GM11168 (cell line): ENCODE measurements around the gene PRSS16.

Source experiments
- in situ Hi-C: fragments of 300-500 bp; cut with MboI; formaldehyde crosslinking; loops from one replicate; pipeline ENCODE4 v1.12.0; 2022; ENCODE audit warnings: low sequenced_read_pairs; ENCODE audit not compliant: unreplicated experiment

PRSS16 gene

DNA sequence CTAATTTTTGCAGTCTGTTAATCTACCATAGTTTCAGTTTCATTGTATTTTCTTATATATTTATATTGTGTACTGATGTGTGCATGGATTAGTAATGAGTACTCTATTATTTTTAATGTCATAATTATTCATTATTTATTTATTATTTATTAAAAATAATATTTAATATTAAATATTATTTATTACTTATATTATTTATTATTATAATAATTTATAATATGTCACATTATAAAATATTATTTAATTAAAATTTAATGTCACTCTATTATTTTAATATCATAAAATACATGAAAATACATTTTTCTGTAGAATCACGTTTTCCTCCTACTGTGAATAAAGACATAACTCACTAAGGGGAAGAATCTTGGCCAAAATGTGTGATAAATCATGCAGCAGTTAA, 34.1 kb downstream of the PRSS16 start:
- in situ Hi-C loops, result no loop called here

DNA sequence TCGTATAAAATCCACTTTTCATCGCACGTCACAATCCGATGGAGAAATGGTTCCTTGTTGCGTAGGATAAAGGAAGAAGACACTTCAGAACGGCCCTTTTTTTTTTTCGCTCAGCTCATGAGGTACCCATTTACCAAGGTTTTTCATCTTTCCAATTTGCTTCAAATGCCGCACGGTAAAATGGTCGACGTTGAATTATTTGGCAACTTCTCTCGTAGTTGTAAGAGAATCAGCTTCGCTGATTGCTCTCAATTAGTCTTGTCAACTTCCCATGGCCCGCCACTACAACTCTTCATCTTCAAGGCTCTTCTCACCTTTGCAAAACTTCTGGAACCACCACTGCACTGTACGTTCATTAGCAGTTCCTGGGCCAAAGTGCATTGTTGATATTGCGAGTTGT, 35.8 kb downstream of the PRSS16 start:
- in situ Hi-C loops, result no loop called here

DNA sequence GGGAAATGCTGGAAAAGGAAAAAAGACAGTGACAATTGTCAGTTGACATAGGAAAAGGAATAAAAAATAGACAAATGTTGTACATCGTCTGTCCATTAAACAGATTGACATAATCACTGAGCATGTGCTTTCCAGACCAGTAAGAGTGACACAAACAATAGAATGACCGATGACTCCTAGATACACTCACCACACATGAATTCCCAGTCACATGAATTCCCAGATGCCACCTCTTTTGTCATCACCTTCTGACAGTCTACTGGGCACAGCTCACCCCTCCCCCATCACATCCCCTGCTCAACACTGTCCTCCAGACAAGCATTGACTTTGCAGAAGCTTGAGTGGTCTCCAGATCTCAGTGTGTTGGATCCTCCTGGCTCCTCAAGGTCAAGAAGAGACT, 38.6 kb downstream of the PRSS16 start:
- in situ Hi-C loops, result no loop called here

DNA sequence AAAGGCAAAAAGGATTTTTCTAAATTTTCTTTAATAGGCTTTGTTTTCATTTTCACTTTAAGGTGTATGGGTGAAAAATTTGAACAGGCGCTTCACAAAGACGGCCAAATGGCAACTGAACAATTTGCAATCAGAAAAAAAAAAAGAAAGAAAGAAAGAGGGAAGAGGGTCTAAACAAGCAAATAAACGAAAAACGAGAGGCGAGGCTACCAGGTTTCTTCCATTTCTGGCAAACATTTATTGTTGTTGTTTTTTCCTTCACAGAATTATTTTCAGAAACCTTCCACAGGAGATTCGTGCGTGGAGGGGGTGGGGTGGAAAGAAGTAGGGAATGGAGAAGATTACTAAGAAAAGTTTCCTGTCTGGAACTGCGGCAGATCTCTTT, 40.2 kb downstream of the PRSS16 start:
- in situ Hi-C loops, result no loop called here

GRCh38 chr6:27288136-27289044, 40.9 kb downstream of the PRSS16 start:
- in situ Hi-C loops, result no loop called here

GRCh38 chr6:27290065-27290849, 42.8 kb downstream of the PRSS16 start:
- in situ Hi-C loops, result no loop called here

DNA sequence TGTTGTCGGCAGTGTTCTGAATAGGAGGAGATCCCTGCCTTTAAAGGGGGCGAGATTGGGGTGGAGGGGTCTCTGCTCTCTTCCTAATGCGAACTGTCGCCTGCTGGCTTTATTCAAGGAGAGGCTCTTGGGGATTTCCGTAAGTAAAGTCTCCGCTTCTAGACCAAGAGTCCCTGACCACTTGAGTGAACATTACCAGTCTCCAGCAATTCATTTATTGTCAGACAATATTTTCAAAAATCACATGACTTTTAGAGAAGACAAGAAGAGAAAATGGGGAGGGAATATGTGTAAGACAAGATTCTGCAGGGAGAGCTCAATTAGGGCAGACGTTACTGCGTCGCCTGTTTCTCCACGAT, 43.3 kb downstream of the PRSS16 start:
- in situ Hi-C loops, result no loop called here

GRCh38 chr6:27293436-27294098, 46.1 kb downstream of the PRSS16 start:
- in situ Hi-C loops, result no loop called here

DNA sequence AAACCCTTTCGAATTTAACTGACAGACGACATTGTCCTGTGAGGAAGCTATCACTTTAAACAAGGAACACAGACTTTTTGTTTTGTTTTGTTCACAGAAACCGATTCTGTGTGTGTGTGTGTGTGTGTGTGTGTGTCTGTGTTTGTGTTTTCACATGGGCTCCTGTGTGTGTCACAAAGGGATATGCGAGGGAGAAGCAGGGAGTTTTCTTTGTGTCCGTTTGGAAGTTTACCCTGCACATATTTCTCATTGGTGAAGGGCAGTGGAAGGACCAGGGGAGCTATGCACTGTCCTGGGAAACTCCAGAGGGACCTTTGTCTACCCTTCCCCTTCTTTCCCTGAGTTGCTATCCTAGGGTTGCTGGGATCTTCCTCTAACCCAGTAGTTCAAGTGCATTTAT, 46.9 kb downstream of the PRSS16 start:
- in situ Hi-C loops, result no loop called here

- in situ Hi-C loops, result no loop called here
Observed at GRCh38 chr6:27295301-27296079, 48.0 kb downstream of the PRSS16 start.

- in situ Hi-C loops, result no loop called here
Observed at GRCh38 chr6:27296106-27296783, 48.7 kb downstream of the PRSS16 start.

DNA sequence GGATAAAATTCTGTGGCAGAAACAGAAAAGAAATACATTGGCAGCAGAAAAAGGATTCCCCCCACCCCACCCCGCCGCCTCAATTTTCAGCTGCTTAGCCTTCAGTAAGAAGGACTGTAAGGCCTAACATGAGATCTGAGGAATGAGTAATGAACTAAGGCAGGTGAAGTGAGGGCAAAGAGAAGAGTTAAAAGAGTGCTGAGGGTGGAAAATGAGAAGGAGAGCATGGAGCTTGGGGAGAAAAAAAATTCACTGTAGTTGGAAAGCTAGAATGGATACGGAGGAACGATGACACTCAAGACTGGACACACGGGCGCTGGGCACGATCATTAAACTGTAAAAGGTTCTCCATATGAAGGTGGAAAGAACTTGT, 50.0 kb downstream of the PRSS16 start:
- in situ Hi-C loops, result no loop called here

GRCh38 chr6:27297857-27298730, 50.6 kb downstream of the PRSS16 start:
- in situ Hi-C loops, result no loop called here

GRCh38 chr6:27303613-27304272, 56.2 kb downstream of the PRSS16 start:
- in situ Hi-C loops, result no loop called here
